ENCODE results near the gene FALEC.

The FALEC gene

GRCh38 chr1:150548324-150548631, 32.7 kb downstream of the FALEC start:
- DNase-seq: no peak

DNA sequence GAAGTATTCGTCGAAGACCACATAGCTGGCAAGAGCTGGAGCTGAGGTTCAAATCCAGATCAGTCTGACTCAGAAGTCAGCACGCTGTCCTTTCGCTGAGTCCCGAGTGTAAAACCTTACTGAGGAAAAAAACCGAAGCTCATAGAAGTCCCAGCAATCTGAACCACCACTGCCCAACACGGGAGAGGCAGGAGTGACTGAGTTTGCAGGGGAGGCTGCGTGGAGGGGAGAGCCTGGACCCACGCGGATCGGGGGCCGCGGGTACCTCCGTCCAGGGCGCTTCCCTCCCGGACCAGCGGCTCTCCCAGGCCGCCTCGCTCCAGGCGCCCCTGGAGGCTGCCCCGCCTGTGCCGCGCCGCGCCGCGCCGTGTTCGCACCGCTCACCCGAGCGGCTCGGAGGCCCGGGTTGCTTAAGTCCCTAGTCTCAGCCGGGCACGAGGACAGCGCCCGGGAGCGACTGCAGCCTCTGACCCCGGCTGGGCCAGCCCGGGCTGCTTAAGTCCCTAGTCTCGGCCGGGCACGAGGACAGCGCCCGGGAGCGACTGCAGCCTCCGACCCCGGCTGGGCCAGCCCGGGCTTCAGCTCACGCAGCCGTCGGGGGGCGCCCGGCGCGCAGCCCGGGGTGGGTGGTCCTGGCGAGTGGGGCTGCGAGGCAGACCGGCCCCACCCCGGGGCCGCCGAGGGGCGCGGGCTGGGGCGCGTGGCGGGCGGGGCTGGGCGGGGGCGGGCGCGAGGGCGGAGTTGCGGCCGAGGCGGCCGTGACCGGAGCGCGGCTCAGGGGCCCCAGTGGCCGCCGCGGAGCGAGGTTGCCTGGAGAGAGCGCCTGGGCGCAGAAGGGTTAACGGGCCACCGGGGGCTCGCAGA, 33.3 kb downstream of the FALEC start, which contains the start of gene ADAMTSL4:
TSS of gene ADAMTSL4 (plus strand) at position 777 of the 864 bp plus-strand sequence. CDS start 2,881 bp downstream, outside the sequence.
- DNase-seq: peak; percentile 62 to 64

DNA sequence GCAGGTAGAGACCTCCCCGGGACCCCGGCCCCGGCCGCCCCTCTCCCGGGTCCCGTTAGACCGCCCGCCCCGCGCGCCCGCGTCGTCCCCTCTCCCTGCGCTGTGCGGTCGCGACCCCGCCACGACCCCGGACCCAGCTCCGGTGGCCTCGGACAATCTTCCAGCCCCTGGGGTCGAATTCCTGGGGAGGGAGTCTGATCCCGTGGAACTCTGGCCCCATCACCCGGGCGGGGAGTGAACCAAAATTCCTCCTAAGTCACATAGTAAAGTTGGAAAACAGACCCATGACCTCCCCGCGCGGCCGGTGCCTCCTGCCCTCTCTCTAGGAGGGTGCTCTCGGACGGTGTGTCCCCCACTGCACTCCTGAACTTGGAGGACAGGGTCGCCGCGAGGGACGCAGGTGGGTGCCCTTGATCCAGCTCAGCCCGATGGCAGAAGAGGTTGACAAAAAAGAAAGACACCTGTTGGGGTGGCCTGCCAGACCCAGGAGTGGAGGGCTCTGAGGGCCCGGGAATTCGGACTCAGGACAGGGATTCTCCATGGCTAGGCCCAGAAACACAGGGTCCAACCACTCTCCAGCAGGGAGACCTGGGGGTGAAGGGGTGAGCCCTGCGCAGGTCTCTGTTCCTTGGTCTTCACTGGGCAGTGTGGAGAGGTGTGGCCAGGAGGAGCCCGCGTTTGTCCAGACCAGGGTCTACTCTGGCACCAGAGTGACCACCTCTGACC, 34.1 kb downstream of the FALEC start:
- no peak for DNase-seq

- no peak for DNase-seq
Measured at GRCh38 chr1:150550222-150551050, 34.9 kb downstream of the FALEC start.

DNA sequence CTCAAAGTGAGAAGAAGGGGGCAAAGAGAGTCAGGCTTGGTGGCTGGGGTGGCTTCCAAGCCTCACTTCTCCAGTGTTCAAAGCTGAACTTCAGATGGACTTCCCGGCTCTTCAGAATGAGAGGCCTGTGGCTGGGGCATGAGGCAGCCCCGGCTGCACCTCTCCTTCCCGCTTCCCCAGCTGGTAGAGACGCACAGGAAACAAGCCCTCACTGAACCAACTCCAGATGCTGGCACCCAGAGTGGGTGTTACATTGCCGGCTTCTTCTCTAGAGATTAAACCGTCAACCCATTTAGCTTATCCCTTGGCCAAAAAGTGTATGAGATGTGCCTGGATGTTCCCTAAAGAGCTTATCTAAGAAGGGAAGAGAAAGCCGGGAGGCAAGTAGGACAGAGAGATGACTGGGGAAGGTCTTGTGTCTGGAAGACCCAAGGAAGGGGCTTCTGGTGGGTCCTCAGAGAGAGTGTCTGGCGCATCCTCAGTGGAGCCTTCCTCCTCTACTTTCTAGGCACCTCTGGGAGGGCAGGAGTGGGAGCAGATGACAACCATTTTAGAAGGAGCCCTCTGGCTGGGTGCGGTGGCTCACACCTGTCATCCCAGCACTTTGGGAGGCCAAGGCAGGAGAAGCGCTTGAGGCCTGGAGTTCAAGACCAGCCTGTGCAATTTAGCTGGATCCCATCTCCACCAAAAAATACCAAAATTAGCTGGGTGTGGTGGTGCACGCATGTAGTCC, 35.7 kb downstream of the FALEC start:
- no peak for DNase-seq

DNA sequence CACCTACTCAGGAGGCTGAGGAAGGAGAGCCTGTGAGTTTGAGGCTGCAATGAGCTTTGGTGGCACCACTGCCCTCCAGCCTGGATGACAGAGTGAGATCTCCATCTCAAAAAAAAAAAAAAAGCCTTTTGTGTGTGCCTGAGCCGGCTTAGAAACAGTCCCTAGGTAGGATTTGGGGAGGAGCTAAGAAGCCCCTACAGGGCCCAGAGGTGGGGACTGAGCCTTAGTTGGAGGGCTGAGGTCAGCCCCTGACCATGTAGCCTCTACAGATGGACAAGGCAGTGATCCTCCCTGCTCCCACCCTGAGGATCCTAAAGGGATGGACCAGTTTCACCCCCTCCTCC, 36.2 kb downstream of the FALEC start:
- DNase-seq: no peak

DNA sequence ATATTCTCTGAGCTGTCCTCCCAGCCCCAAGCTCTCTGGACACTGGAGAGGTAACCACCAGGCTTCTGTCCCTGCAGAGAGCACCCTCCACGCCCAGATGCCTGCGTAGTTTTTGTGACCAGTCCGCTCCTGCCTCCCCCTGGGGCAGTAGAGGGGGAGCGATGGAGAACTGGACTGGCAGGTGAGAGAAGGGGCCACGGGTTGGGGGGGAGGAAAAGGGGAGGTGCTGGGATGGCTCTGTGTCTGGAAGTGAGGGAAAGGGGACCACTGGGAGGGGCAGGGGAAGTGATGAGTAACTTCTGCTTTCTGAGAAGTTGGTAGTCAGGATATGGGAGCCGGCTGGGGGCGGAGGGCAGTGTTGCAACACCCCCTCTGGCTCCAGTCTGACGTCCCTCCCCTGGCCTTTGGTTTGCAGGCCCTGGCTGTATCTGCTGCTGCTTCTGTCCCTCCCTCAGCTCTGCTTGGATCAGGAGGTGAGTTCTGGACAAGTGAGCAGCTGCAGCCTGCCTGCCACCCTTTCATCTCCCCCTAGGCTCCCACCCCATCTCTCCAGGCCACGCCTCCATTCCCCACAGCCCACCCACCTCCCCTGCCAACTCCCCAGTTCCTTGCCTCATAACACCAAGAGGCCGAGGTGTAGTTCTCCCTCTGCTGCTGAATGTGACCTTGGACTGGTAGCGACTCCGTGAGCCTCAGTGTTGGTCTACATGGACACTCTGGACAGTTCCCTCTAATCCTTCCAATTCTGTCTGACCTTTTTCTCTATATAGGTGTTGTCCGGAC, 36.8 kb downstream of the FALEC start:
- DNase-seq: no peak

GRCh38 chr1:150552911-150553289, 37.3 kb downstream of the FALEC start:
- no peak for DNase-seq

DNA sequence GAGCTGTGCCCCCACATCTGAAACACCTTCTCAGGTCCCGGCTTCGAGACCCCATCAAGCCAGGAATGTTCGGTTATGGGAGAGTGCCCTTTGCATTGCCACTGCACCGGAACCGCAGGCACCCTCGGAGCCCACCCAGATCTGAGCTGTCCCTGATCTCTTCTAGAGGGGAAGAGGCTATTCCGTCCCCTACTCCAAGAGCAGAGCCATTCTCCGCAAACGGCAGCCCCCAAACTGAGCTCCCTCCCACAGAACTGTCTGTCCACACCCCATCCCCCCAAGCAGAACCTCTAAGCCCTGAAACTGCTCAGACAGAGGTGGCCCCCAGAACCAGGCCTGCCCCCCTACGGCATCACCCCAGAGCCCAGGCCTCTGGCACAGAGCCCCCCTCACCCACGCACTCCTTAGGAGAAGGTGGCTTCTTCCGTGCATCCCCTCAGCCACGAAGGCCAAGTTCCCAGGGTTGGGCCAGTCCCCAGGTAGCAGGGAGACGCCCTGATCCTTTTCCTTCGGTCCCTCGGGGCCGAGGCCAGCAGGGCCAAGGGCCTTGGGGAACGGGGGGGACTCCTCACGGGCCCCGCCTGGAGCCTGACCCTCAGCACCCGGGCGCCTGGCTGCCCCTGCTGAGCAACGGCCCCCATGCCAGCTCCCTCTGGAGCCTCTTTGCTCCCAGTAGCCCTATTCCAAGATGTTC, 38.0 kb downstream of the FALEC start:
- DNase-seq: no peak

DNA sequence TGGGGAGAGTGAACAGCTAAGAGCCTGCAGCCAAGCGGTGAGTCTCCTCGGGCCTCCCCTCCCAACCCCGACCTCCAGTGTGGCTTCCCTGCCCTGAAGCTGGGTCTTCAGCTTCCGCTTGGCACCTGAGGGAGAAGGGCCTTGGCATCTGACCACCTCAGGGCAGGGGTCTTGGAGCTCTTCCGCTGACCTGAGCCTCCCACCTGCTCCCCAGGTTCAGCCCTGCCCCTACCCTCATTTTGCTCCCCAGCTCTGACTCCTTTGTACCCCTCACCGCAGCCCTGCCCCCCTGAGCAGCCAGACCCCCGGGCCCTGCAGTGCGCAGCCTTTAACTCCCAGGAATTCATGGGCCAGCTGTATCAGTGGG, 38.5 kb downstream of the FALEC start:
- DNase-seq: no peak

DNA sequence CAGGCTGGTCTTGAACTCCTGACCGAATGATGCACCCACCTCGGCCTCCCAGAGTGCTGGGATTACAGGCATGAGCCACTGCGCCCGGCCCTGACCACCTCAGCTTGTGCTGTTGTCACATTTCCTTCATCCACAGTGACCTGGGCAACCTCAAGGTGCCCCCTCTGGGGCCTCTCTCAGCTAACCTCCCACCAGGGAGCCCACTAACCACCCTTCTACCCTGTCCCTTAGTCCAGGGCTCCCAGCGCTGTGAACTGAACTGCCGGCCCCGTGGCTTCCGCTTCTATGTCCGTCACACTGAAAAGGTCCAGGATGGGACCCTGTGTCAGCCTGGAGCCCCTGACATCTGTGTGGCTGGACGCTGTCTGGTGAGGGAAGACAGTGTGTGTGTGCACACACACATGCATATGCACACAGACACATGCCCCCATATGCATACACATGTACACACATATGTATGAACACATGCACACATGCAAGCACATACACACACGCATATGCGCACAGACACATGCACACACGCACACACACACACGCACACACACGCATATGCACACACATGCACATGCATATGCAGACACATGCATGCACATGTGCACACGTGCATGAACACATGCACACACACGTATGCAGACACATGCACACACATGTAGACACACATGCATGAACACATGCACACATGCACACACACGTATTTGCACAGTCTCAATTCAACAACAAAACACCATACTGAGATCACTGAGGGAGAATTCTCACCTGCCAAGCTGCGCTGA, 39.8 kb downstream of the FALEC start:
- DNase-seq: no peak

GRCh38 chr1:150555971-150556865, 40.7 kb downstream of the FALEC start:
- no peak for DNase-seq

- DNase-seq: no peak
Measured at GRCh38 chr1:150557065-150557600, 41.6 kb downstream of the FALEC start.

DNA sequence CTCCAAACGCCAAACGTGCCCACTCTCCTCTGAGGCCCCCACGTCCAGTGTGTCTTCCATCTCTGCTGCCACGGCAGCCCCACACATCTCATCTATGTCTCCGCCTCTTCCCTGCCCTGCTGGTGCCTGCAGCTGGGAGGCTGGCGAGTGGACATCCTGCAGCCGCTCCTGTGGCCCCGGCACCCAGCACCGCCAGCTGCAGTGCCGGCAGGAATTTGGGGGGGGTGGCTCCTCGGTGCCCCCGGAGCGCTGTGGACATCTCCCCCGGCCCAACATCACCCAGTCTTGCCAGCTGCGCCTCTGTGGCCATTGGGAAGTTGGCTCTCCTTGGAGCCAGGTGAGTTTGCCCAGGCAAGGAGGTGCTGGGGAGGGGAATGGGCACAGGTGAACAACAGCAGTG, 42.3 kb downstream of the FALEC start:
- DNase-seq: no peak

- no peak for DNase-seq
Measured at GRCh38 chr1:150558303-150558704, 42.8 kb downstream of the FALEC start.

- no peak for DNase-seq
Measured at GRCh38 chr1:150558761-150559655, 43.5 kb downstream of the FALEC start.

GRCh38 chr1:150559656-150560010, 44.1 kb downstream of the FALEC start:
- no peak for DNase-seq

DNA sequence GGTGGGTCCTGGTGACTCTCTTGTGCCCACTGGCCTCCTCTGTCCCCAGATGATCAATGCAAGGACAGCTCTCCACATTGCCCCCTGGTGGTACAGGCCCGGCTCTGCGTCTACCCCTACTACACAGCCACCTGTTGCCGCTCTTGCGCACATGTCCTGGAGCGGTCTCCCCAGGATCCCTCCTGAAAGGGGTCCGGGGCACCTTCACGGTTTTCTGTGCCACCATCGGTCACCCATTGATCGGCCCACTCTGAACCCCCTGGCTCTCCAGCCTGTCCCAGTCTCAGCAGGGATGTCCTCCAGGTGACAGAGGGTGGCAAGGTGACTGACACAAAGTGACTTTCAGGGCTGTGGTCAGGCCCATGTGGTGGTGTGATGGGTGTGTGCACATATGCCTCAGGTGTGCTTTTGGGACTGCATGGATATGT, 44.5 kb downstream of the FALEC start:
- DNase-seq: peak; percentile 83 to 89

Data from SHP77 (cell line).